Cardiac muscle cell (in vitro differentiated cells and primary cell): ENCODE measurements around the gene CD226. TPM values are rescaled to one million over a fixed set of nuclear protein-coding genes. Genes with fewer than 3 reads are reported as not detected.

Experiments used
- DNase-seq, 2 donors: peaks; one replicate each; pipeline versions ENCODE4 v3.0.0 to v3.0.0-alpha.2; 2010 to 2017; ENCODE audit warnings: low read depth in 1 of 2, low spot score in 1 of 2
- H3K27ac ChIP-seq: fragments of 200-600 bp; sonication (generic); 2 replicates; pipeline ENCODE4 v1.5.1; 2016
- H3K27me3 ChIP-seq: fragments of 200-600 bp; sonication (generic); 2 replicates; pipeline ENCODE4 v1.6.0; 2016; ENCODE audit warnings: control low read depth
- H3K36me3 ChIP-seq: fragments of 200-600 bp; sonication (generic); 2 replicates; pipeline ENCODE4 v1.5.1; 2016; ENCODE audit warnings: control low read depth
- H3K4me1 ChIP-seq: fragments of 200-600 bp; sonication (generic); 2 replicates; pipeline ENCODE4 v1.8.1; 2017; ENCODE audit warnings: low read depth, mild to moderate bottlenecking, mixed run types
- H3K4me3 ChIP-seq: fragments of 200-600 bp; sonication (generic); 2 replicates; pipeline ENCODE4 v1.5.1; 2016; ENCODE audit warnings: mild to moderate bottlenecking
- H3K9me3 ChIP-seq: fragments of 200-600 bp; sonication (generic); 2 replicates; pipeline ENCODE4 v1.5.1; 2017; ENCODE audit warnings: low read depth, mild to moderate bottlenecking, control low read depth
- polyA plus RNA-seq: library from polyadenylated mRNA; unstranded; fragments of >200 nt; fragmentation: Nextera tagmentation; extraction: Ambion mirVana; gene quantifications from 2 replicates; pipeline ENCODE4 v1.2.1, GENCODE V29; 2016
- total RNA-seq: library from RNA; depleted of rRNA; stranded (reverse); fragments of >200 nt; gene quantifications from 2 replicates; pipeline ENCODE4 v1.2.3, GENCODE V29; 2016
- TF ChIP-seq, protein P1 (sequence below): IDR thresholded peaks from 2 replicates; pipeline ENCODE4 v1.5.1; 2012; ENCODE audit warnings: low read depth, mild to moderate bottlenecking, low read length

CD226 gene
- total and polyA plus RNA-seq, 2 experiments from 2014 or later, result 0.71 TPM; not detected in 1

DNA sequence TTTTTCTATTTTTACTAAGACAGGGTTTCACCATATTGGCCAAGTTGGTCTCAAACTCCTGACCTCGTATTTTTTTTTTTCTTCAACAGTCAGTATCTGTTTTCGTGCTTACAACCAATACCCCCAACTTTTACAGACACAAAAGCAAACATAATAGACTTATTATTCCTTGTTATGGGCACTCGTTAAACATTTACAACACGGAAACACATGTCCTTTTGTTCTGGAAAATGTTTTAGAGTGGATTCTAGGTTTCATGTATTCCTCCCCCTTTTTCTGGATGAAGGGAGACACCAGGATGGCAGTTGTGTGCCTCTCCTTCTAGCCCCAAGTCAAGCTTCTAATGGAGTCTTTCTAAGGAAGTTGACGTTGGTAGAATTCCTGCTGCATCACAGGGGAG lies 88.8 kb downstream of the CD226 start:
- DNase-seq, result no peak

DNA sequence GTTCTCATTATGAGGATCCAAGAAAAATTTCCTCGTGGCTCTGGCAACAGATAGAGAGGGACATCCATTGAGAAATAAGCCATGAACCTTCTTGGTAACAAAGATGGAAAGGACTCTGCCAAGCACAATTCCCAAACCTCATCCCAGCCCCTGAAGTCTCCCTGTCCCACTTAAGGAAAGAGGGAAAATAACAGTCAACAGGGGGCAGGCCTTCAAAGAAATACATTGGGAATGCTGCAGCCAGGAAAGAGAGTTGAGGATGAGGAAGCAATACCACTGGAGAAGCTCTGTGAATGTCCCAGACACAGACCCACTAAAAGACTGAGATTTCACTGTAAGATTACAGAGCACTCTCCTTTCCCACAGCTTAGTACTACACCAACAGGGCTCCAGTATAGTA lies 93.2 kb downstream of the CD226 start:
- no peak overlapping the region for H3K4me3 ChIP-seq
- no peak for DNase-seq
- TF ChIP-seq, protein P1, sequence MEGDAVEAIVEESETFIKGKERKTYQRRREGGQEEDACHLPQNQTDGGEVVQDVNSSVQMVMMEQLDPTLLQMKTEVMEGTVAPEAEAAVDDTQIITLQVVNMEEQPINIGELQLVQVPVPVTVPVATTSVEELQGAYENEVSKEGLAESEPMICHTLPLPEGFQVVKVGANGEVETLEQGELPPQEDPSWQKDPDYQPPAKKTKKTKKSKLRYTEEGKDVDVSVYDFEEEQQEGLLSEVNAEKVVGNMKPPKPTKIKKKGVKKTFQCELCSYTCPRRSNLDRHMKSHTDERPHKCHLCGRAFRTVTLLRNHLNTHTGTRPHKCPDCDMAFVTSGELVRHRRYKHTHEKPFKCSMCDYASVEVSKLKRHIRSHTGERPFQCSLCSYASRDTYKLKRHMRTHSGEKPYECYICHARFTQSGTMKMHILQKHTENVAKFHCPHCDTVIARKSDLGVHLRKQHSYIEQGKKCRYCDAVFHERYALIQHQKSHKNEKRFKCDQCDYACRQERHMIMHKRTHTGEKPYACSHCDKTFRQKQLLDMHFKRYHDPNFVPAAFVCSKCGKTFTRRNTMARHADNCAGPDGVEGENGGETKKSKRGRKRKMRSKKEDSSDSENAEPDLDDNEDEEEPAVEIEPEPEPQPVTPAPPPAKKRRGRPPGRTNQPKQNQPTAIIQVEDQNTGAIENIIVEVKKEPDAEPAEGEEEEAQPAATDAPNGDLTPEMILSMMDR, result no peak
- H3K36me3 ChIP-seq, result no peaks in the 10 kb centered on the region
- H3K27ac ChIP-seq, result no peak overlapping the region
- H3K27me3 ChIP-seq, result no peaks in the 10 kb centered on the region
- no peaks in the 10 kb centered on the region for H3K4me1 ChIP-seq
- no peaks in the 10 kb centered on the region for H3K9me3 ChIP-seq

More for the DNA sequence above, 88.8 kb downstream of the CD226 start:
- Histone ChIP-seq H3K9me3 (no peaks in the 10 kb centered on the region), H3K4me3 (no peak overlapping the region), H3K27ac (no peak overlapping the region), H3K36me3 (no peaks in the 10 kb centered on the region), H3K4me1 (no peaks in the 10 kb centered on the region), H3K27me3 (no peaks in the 10 kb centered on the region)
- TF ChIP-seq, protein P1, result no peak

DNA sequence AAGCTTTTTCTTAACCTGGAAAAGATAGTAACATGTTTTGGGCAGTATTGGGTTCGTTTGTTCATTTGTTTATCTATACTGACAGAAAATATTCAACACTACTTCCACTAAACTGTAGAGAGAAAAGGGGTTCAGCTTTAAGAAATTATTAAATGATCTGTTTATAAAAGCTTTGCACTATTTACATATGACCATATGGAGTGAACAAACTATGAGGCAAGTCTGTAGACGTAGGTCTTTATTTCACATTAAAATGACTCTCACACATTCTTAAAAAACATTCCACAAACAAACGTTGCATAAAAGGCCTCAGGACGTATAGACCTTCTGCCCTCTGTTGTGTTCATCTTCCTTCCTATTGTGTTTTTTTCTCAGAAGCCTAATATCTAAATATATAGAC lies 94.6 kb downstream of the CD226 start:
- Histone ChIP-seq H3K9me3 (no peaks in the 10 kb centered on the region), H3K27ac (no peak overlapping the region), H3K4me3 (no peak overlapping the region), H3K4me1 (no peaks in the 10 kb centered on the region), H3K36me3 (no peaks in the 10 kb centered on the region), H3K27me3 (no peaks in the 10 kb centered on the region)
- DNase-seq, result no peak
- TF ChIP-seq, protein P1, result no peak

DNA sequence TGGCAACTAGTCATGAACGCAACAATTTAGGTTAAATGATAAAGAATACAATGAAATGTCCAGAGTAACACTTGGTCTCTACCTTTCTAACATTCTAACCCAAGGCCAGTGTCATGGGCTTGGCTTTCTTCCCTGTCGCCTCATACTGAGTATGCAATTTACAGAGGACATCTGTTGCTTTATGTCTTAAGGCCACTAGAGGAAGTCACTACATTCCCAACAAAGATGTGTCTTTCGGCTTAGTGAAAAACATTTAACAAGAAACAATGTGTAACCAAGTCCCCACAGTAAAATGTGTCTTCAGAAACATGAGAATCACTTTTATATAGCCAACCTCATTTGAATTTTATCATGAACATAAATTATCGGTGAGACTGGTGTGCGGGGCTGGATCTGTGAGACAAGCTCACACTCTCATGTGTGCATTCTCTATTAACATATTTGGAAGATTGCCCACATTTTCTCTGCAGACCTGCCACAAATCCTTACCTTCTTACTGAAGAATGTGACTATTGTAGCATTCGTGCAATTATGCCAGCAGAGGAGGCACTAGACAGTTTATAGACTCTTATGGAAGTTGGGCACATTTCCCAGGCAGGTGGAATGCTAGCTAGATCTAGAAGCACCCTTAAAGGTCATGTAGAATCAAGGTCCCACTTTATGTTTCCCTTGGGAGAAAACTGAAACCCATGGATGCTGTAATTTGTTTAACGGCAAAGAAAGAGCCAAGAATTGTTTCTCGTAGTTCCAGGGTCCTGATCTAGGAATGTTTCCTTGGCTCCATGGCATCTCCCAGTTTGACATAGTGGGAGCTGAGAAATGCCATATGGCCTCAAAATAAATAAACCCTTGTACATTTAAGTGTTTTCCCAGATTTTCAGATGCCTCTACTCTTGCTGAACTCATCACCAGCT lies 101.8 kb downstream of the CD226 start:
- DNase-seq, result peak; percentile 7 to 36
- Histone ChIP-seq H3K9me3 (no peaks in the 10 kb centered on the region), H3K36me3 (no peaks in the 10 kb centered on the region), H3K27me3 (no peaks in the 10 kb centered on the region), H3K4me3 (no peak overlapping the region), H3K4me1 (no peaks in the 10 kb centered on the region), H3K27ac (peak overlapping the region; percentile 8)
- TF ChIP-seq, protein P1, result no peak

DNA sequence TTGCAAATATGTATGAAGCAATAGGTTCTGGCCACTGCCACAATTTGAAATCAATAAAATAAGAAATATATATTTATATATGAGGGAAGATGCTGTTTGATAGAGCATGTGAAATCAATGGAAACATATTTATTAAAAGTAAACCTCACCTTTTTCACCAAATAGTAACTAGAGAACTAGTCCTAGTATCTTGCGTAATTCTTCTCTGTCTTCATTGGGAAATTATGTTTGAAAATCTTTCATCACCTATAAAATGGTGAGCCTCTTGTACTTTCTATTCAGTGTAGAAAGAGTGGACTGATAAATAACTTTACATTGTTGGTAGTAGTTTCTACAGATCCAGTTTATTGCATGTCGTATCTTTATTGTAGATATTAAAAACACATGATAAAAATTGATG lies 103.0 kb downstream of the CD226 start:
- H3K27me3 ChIP-seq, result no peaks in the 10 kb centered on the region
- TF ChIP-seq, protein P1, result no peak
- no peaks in the 10 kb centered on the region for H3K36me3 ChIP-seq
- H3K4me3 ChIP-seq, result no peak overlapping the region
- no peaks in the 10 kb centered on the region for H3K9me3 ChIP-seq
- H3K4me1 ChIP-seq, result no peaks in the 10 kb centered on the region
- H3K27ac ChIP-seq, result no peak overlapping the region
- peak in 1 of 2 donors; percentile 6 for DNase-seq
